NCI-H2029 (cell line): ENCODE results near the gene CTCFL.

ENCODE experiments used
- DNase-seq: peaks from one replicate; lab custom pipeline; 2025; lab: John Stamatoyannopoulos, UW

CTCFL gene

DNA sequence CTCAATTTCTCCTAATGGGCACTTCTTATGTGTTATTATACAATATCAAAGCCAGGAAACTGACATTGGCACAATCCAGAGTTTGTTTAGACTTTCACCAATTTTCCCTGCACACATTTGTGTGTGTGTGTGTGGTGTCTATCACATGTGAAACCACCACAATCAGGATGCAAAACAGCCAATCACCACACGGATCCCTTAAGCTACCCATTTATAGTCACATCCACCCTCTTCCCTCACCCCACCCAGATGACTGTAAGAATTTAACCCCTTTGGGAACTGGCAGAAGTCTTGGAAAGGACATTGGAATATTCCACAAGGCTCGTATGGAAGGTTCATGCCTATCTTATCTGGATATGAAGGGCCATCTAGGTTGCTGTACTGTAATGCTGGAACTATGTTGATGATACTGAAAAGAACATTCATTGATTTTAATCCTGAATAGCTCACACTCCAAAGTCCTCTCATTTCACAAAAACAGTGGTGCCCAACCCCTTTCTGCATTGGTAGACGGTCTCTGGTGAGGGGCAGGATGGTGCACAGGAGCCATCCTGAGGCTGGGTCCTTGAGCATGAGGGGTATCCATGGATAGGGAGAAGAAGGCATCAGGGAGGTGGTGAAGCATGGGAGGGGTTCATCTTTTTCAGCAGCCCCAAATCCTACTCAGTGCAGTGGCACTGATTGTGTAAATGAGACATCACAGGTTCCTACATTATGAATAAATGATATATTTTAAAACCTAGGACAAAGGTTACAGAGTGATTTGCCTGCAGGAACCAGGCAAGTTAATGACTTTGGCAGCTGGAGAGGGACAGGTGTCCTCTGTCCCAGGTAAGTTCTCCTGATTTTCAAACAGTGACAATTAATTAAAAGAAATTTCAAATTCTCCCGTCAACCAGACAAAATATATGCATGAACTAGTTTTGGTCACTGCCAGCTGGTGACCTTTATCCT is 12.1 kb upstream of the CTCFL start:
- DNase-seq: no peak

DNA sequence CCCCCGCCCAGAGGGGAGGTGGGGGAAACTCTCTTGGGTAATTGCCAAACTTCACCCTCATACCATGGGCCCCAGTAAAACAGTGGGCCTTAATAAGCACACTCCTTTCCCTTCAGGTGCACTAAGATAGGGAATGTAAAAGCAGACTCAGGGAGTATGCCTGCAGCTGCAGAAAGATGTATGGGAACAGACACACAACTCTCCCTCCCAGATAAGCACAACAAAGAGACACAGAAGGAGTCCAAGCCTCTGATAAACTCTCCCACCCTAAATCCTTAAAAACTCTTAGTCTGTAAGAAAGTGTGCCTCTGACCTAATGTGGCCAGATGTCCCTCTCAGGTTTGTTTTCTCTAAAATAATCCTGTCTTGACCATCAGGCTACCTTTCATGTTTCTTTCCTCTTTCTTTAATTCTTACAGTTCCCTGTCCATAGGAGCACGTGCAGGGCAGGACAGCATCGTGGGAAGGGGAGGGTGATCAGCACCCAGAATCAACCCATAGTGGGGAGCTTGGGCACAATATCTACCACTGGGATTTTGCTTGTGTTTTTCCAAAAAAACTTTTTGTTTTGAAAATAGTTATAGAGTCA is 11.3 kb upstream of the CTCFL start:
- no peak for DNase-seq

DNA sequence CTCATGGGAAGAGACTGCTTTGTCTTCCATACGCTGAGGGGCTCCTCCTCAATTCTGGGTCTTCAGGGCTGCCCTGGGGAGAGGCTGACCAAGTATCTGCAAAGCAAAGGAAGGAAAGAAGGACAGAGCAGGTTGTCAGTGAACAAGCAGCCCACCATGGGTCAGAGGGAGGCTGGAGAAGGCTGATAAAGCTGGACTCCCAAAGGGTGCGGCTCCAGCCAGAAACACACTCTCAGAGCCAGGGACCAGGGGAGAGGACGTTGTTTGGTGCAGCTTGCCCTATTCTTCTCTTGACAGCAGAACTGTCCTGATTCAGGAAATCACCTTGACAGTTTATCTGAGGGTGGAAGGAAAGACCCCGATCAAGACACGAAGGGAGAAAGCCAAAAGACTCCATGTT is 10.4 kb upstream of the CTCFL start:
- DNase-seq: no peak

DNA sequence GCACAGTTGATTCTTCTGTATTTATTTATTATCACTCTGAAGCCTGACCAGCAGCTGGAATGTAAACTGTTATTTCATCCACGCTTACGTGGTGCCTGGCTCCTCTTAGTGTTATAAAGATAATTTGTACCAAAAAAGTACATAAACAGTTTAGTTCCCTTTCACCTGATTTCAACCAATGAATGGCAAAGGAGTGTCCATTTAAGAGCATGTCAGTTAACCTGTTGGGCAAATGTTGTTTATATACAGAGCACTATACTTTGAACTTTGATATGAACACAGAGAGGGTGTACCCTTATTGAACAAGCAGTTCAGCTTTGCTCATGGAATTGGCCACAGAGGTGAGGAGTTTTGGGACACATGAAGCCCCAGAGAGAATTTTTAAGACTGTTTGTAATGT is 7.2 kb upstream of the CTCFL start:
- no peak for DNase-seq

DNA sequence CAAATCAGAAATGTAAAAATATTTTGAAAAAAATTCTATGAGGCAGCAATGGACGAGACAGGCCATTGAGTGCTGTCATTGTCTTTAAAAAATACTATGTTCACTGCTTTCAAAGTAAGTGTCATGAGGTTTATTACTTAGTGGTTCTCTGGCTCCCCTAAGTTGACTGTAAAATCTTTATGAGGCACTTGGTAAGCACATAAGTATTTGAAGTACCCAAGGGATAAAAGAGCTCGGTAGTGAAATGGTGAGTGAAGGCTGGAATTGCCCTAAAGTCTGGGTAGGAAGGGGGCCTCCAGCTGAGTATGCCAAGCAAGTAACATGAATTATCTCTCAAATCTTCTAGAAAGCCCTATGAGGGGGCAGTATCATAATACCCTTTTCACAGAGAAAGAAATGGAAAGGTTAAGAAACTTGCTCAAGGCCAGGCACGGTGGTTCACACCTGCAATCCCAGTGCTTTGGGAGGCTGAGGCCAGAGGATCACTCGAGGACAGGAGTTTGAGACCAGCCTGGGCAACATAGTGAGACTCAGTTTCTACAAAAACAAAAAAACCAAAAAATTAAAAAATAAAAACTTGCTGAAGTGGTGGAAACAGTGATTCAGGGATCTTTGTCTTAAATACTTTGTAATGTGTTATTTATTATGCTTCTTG is 5.5 kb upstream of the CTCFL start:
- DNase-seq: no peak

DNA sequence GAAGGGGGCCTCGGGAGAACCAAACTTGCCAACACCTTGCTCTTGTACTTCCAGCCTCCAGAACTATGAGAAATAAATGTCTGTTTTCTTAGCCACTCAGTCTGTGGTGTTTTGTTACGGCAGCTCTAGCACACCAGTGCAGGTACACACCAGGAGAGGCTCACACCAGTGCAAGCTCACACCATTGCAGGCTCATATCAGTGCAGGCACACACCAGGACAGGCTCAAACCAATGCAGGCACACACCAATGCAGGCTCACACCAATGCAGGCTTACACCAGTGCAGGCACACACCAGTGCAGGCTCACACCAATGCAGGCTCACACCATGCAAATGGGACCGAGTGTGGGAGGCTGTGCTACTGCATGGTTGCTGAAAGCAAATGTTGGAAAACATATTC is 4.9 kb upstream of the CTCFL start:
- no peak for DNase-seq

DNA sequence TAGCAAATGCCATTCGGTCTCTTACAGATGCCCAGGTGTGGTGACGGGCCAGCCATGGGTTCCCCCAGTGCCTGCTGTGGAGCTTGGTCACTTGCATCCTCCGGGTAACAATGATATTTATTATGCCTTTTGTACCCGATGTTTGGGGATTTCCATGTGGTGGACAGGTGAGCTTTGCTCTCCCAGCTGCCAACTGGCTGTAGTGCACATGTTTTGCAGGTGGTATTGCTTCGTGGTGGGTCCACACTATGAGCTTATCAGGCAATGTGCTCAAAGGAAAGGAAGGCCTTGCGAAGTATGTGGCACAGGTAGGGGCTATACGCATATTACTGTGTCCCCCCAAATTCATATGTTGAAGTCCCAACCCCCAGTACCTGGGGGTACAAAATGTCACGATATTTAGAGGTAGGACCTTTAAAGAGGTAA is 4.2 kb upstream of the CTCFL start:
- DNase-seq: no peak

DNA sequence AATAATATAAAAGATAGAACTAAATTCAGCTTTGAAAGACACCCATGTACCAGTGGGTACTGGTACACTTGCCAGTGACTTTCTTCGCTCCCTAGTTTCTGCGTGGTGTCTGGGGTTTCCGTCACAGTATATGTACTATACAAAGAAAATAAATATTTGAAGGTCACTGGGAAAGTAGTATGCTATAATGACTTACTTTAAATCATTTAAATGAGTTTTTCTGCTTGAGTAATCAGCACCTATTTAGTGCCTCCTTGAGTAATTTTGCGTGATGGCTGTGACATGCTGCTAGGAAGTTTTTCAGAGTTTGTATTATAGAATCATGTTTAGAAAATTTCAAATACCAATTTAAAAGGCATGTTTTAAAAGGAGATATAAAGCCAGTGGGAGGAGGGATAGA is 3.2 kb upstream of the CTCFL start:
- no peak for DNase-seq

DNA sequence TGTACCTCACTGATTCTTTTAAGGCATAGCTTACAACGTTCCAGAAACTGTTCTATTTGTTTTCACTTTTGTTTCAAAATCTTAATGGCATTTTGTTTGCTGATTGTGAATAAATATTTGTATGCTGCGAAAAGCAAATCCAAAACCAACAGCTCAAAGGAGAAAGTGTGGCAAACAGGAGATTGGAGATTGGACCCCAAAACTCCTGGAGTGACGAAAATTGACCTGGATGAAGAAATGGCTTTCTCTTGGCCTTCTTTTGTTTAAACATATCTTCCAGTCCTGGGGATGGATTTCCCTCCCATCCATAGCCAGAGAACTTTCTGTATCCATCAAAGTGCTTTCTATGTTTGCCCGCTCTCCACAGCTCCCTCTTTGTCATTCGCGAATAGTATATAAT is 2.8 kb upstream of the CTCFL start:
- no peak for DNase-seq

DNA sequence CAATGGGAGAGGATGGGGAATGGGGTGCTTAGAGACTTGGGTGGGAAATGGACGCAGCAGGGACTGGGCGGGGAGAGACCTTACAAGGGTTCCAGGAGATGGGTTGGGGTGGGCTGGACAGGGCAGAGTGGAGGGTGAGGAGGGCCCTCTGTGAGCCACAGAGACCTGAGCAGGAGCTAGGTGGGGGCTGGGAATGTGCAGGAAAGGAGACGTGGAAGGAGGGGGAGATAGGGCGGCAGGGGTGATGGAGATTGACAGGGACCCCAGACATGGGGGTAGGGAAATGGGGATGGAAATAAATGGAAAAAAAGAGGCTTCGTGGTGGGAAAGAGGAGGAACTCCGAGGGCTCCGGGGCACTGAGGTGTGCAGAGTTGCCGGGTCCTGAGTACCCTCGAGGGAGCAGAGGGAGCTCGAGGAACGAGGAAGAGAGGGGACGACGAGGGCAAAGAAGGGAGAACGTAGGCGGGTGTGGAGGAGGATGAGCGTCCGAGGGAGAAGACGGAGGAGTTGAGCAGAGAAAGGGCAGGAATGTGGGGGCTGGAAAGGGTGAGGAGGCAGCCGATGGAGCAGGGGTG is 2.0 kb upstream of the CTCFL start:
- DNase-seq: no peak

DNA sequence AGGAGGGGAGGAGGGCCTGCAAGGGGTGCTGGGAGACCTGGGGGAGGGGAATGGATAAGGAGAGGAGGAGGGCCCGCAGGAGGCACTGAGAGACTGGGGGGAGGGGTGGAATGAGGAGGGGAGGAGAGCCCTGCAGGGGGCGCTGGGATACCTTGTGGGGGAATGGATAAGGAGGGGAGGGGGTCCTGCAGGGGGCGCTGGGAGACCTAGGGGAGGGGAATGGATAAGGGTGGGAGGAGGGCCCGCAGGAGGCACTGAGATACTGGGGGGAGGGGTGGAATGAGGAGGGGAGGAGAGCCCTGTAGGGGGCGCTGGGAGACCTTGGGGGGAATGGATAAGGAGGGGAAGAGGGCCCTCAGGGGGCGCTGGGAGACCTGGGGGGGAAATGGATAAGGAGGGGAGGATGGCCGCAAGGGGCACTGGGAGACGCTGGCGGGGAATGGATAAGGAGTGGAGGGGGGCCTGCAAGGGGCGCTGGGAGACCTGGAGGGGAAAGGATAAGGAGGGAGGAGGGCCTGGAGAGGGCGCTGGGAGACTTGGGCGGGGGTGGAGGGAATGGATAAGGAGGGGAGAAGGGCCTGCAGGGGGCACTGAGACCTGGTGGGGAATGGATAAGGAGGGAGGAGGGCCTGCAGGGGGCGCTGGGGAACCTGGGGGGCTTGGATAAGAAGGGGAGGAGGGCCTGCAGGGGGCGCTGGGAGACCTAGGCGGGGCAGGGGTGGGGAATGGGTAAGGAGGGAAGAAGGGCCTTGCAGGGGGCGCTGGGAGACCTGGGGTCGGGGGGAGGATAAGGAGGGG is 1.3 kb upstream of the CTCFL start:
- DNase-seq: no peak

DNA sequence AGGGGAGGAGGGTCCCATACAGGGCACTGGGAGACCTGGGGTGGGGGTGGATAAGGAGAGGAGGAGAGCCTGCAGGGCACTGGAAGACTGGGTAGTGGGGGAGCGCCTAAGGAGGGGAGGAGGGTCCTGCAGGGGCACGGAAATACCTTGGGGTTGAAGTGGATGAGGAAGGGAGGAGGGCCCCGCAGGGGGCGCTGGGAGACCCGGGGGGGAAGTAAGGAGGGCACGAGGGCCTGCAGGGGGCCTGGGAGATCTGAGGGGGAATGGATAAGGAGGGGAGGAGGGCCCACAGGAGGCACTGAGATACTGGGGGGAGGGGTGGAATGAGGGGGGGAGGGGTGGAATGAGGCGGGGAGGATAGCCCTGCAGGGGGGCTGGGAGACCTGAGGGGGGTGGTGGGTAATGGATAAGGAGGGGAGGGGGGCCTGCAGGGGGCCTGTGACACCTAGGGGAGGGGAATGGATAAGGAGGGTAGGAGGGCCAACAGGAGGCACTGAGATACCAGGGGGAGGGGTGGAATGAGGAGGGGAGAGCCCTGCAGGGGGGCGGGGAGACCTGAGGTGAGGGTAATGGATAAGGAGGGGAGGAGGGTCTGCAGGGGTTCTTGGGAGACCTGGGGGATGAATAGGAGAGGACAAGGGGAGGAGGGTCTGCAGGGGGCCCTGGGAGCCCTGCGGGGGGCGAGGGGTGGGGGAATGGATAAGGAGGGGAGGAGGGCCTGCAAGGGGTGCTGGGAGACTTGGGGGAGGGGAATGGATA is 567 bp upstream of the CTCFL start:
- no peak for DNase-seq

DNA sequence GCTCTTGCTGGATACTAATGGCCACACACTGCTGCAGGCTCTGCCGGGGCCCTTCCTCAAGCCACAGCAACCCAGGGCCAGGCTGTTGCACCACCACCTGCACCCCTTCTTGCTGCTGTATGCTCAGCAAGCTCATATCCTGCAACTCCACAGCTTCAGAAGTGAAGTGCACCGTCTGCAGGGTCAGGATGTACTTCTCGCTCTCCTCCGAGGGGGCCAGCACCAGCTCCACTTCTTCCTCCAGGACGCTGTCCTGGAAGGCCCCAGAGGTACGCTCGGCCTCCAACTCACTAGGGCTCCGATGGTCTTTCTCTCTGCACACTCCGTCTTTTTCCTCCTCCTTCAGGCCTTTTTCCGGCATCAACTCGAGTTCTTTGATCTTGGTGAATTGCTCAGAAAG is 1.2 kb downstream of the CTCFL start:
- no peak for DNase-seq

DNA sequence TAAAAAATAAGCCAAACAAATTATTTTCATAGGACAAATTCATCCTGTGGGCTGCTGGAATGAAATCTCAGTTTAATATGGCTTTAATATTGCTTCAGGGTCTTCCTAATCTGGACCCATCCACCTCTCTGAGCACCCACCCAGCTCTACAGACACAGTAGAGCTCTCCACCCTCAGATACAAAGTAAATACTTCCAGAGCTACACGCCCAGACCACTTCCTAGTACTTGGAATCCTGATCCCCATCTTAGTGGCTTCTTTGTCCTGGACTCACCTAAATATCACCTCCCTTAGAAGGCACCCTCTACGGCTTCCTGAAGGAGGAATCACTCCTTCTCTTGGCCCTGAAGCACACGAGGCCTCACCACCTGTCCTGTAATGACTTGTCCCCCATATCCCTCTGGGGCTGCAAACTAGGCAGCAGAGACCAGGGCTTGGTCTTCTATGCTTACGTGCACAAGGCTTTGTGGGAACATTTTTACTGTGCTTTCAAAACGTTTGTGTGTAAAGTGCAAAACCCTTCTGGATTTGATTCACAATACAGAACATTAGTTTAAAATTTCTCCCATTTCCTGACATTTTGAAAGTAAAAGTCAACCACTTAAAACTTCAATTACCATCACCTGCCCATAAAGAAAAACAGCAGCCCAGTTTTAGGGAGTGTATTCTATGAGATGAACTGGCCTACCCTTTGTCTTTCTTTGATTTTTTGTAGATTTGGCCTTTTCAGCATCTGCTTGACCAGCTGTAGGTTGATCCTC is 2.4 kb downstream of the CTCFL start:
- no peak for DNase-seq

DNA sequence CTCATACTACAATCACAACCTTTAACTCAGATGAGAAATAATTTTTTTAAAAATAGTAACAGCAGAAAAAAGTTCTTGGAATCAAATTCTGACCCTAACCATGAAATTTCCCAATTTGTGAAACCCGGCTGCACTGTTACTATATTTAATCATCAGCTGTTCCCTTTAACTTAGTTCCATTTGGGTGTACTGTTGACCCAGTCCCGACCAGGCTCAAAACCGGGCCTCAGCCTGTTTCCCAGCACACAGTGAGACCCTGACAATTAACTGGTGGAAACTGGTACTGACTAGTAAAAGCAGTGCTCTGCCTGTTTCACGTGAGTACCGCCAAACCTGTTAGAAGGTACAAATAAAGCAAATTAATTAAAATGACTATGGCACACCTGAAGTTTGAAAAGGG is 7.0 kb downstream of the CTCFL start:
- no peak for DNase-seq

DNA sequence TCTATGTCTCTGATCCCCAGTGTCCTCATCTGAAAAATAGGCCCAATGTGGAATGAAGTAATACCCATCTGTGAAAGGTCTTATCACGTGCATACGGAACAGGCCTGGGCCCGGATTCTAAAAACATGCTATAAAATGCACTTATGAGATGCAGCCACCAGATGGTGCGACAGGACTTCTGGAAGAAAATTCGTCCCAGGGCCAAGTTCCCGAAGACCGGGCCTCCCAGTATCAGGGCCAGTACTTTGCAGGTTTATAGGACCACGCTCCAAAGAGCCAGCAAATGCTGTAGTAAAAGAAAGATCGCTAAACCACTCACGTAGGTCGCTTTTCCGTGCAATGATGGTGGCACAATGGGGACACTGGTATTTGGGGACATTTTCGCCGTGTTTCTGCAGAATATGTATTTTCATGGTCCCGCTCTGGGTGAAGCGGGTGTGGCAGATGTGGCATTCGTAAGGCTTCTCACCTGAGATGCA is 10.6 kb downstream of the CTCFL start:
- no peak for DNase-seq

DNA sequence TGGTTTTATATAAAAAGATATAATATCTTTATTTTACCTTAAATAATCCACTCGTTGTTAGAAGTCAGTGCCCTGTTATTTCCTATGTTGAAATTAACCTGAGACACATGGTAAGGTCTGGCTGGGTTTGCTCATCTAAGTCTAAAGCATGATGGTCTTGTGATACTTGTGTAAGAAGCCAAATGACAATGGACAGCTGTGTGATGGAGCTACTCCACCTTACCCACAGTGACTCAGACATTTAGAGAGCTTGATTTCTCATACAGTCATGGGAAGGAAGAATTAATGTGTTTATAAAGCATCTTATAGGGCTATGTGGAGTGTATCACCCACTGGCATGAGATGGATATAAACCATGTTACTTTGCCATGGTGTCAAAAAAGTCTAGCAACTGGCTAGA is 11.7 kb downstream of the CTCFL start:
- DNase-seq: no peak

DNA sequence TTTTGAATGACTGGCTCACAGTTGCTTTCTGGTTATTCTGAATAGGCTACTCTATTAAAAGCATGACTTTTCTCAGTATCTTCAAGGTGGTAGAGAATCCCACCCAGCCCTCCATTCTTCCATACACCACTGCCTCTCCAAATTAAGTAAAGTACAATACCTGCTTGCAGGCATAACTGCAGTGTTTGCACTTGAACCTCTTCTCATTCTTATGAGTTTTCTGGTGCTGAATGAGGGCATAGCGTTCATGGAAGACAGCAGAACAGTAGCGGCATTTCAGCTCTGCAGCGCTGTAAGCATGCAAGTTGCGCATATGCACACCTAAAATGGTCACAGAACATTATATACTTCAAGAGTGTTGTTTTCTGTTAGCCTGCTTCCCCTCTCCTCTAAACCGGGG is 12.5 kb downstream of the CTCFL start:
- DNase-seq: no peak

DNA sequence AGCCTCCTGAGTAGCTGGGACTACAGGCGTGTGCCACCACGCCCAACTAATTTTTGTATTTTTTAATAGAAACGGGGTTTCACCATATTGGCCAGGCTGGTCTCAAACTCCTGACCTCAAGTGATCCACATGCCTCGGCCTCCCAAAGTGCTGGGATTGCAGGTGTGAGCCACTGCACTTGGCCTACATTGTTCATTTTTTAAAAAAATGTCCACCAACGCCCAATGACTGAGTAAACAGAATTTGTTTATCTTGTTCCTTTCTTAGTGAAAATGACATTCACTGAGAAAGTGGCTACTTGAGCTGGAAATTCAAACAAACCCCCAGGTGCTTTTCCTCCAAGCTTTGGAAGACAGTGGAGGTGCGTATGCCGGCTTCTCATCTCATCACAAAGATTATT is 13.2 kb downstream of the CTCFL start:
- peak; percentile 24 for DNase-seq

DNA sequence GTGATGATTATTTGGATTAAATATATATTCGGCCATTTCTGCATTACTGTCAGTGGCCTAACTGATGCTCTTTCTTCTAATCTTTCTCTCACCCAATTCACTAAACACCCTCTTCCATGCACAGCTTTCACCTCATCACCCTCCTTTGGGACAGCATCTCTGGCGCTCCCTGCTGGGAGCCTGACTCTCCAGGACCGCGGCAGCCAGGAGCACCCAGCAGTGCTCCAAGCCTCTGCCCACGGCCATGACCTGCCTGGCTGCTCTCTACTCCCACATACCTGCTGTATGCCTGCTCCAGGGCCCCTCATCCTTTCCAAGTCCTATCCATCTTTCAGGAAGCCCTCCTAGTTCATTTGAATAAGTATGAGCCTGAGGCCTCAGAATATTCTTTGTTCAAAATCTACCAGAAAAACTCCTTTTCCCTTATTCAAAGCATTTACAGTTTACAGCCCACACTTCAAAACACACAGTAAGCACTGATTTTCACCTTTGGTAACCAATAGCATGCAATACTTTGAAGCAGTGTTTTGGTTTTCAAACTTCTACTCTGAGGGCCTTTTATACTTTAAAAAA is 15.2 kb downstream of the CTCFL start:
- no peak for DNase-seq
